PC-9 (cell line): Measurements from ENCODE around the gene SHANK2.

Experiments used
- EZH2 ChIP-seq: fragments of 200-600 bp; sonication (generic); IDR thresholded peaks from 2 replicates; pipeline ENCODE4 v1.8.0; 2017; ENCODE audit warnings: antibody characterized with exemption, low read depth
- TF ChIP-seq, protein P1 (sequence below): fragments of 200-600 bp; sonication (generic); conservative IDR thresholded peaks from 2 replicates; pipeline ENCODE4 v1.6.1; 2017; ENCODE audit warnings: mixed run types, antibody characterized with exemption, mild to moderate bottlenecking, moderate library complexity

DNA sequence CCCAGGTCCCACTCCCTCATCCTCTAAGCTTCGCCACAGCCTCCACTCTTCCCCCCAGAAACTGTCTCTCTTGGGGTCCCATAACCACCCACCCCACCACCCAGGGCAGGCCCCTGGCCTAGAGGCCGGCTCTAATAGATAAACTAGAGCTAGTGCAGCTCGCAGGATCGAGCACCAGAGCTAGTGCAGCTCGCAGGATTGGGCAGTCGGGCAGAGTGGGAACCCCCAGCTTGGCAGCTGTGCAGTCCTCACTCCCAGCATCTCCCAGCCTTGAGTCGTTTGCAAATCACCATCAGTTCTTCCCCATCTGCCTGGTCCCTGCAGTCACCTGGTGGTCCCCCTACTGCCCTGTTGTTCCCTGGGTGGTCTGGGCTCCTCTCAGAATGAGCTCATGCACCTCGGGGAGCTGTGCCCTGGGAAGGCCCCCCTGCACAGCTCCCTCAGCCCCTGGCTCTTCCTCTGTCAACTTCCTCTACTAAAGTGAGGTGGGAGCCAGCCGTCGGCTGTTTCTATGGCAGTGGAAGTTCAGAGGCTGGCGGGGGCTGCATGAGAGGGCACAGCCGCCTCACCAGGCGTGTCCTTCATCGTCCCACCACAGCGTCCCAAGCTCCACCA, 15.5 kb upstream of the SHANK2 start:
- TF ChIP-seq, protein P1, sequence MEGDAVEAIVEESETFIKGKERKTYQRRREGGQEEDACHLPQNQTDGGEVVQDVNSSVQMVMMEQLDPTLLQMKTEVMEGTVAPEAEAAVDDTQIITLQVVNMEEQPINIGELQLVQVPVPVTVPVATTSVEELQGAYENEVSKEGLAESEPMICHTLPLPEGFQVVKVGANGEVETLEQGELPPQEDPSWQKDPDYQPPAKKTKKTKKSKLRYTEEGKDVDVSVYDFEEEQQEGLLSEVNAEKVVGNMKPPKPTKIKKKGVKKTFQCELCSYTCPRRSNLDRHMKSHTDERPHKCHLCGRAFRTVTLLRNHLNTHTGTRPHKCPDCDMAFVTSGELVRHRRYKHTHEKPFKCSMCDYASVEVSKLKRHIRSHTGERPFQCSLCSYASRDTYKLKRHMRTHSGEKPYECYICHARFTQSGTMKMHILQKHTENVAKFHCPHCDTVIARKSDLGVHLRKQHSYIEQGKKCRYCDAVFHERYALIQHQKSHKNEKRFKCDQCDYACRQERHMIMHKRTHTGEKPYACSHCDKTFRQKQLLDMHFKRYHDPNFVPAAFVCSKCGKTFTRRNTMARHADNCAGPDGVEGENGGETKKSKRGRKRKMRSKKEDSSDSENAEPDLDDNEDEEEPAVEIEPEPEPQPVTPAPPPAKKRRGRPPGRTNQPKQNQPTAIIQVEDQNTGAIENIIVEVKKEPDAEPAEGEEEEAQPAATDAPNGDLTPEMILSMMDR = no peak
- no peak for TF ChIP-seq EZH2
